DOHH2 (cell line): ENCODE measurements around the gene SLC13A4.

Experiments
- H3F3A ChIP-seq: fragments of 200-600 bp; sonication (generic), shearing (Covaris generic); 2 replicates; pipeline ENCODE4 v1.6.0; 2016; ENCODE audit warnings: antibody characterized with exemption, mild to moderate bottlenecking; ENCODE audit not compliant: control insufficient read depth, insufficient read depth
- H3K27ac ChIP-seq: fragments of 200-600 bp; sonication (generic); 2 replicates; pipeline ENCODE4 v1.5.1; 2014; ENCODE audit warnings: low read depth, mild to moderate bottlenecking, low read length, moderate library complexity
- H3K27me3 ChIP-seq: fragments of 200-600 bp; sonication (generic); 2 replicates; pipeline ENCODE4 v1.6.1; 2014; ENCODE audit warnings: mild to moderate bottlenecking, low read length, mixed read lengths; ENCODE audit not compliant: control insufficient read depth
- H3K36me3 ChIP-seq: fragments of 200-600 bp; sonication (generic); 2 replicates; pipeline ENCODE4 v1.6.1; 2014; ENCODE audit warnings: mild to moderate bottlenecking, low read length, moderate library complexity, mixed read lengths; ENCODE audit not compliant: control insufficient read depth
- H3K4me1 ChIP-seq: fragments of 200-600 bp; sonication (generic); 2 replicates; pipeline ENCODE4 v1.6.1; 2014; ENCODE audit warnings: mild to moderate bottlenecking, low read length, mixed read lengths; ENCODE audit not compliant: control insufficient read depth
- H3K4me2 ChIP-seq: fragments of 200-600 bp; sonication (generic); 2 replicates; pipeline ENCODE4 v1.6.0; 2014; ENCODE audit warnings: mild to moderate bottlenecking, low read length, moderate library complexity
- H3K4me3 ChIP-seq: fragments of 200-600 bp; sonication (generic); 2 replicates; pipeline ENCODE4 v1.5.1; 2014; ENCODE audit warnings: mild to moderate bottlenecking, low read length, mixed read lengths
- H3K79me2 ChIP-seq: fragments of 200-600 bp; sonication (generic); 2 replicates; pipeline ENCODE4 v1.6.1; 2014; ENCODE audit warnings: mild to moderate bottlenecking, low read length, mixed read lengths; ENCODE audit not compliant: control insufficient read depth
- H3K9me2 ChIP-seq: fragments of 200-600 bp; sonication (generic); replicated peaks from 2 replicates; pipeline ENCODE4 v1.6.1; 2014; ENCODE audit warnings: mild to moderate bottlenecking, low read length, mixed read lengths; ENCODE audit not compliant: control insufficient read depth
- H3K9me3 ChIP-seq: fragments of 200-600 bp; sonication (generic); 2 replicates; pipeline ENCODE4 v1.6.1; 2014; ENCODE audit warnings: antibody characterized with exemption, low read length, mixed read lengths; ENCODE audit not compliant: control insufficient read depth, insufficient read depth
- H4K20me1 ChIP-seq: fragments of 200-600 bp; sonication (generic); 2 replicates; pipeline ENCODE4 v1.6.0; 2014; ENCODE audit warnings: low read depth, mild to moderate bottlenecking, antibody characterized with exemption, low read length, moderate library complexity; ENCODE audit not compliant: control insufficient read depth, insufficient read depth
- EZH2phosphoT487 ChIP-seq: fragments of 200-600 bp; sonication (generic); IDR thresholded peaks from 2 replicates; pipeline ENCODE4 v1.6.1; 2017; ENCODE audit warnings: borderline replicate concordance, mild to moderate bottlenecking, antibody characterized with exemption, low read length, moderate library complexity, mixed read lengths
- TF ChIP-seq, protein P1 (sequence below): fragments of 200-600 bp; sonication (generic); IDR thresholded peaks from one replicate; pipeline ENCODE4 v1.5.1; 2014; ENCODE audit warnings: antibody characterized with exemption, mild to moderate bottlenecking, low read depth, low read length; ENCODE audit not compliant: poor library complexity, severe bottlenecking

The SLC13A4 gene

DNA sequence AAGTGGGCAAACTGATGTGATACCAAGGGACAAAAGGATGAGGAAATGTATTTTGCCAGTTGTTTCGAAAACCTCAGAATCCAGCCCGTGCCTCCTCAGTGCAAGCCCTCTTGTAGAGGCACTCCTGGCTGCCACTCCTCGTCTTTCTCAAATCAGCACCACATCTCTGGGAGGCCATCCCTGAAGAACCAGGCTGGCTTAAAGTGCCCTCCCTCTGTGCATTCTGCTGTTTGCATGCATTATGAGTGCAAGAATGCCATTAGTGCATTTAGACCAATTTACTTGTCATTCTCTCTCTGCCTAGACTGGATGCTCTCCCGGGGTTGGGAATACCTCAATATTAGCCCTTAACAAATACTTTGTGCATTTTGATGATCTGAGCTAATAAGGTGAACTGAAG lies 40.5 kb upstream of the SLC13A4 start:
- no peaks in the 10 kb centered on the region for H4K20me1 ChIP-seq
- no peaks in the 10 kb centered on the region for H3K9me3 ChIP-seq
- no peak for TF ChIP-seq EZH2phosphoT487
- TF ChIP-seq, protein P1, sequence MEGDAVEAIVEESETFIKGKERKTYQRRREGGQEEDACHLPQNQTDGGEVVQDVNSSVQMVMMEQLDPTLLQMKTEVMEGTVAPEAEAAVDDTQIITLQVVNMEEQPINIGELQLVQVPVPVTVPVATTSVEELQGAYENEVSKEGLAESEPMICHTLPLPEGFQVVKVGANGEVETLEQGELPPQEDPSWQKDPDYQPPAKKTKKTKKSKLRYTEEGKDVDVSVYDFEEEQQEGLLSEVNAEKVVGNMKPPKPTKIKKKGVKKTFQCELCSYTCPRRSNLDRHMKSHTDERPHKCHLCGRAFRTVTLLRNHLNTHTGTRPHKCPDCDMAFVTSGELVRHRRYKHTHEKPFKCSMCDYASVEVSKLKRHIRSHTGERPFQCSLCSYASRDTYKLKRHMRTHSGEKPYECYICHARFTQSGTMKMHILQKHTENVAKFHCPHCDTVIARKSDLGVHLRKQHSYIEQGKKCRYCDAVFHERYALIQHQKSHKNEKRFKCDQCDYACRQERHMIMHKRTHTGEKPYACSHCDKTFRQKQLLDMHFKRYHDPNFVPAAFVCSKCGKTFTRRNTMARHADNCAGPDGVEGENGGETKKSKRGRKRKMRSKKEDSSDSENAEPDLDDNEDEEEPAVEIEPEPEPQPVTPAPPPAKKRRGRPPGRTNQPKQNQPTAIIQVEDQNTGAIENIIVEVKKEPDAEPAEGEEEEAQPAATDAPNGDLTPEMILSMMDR, result no peak
- H3K4me1 ChIP-seq, result no peaks in the 10 kb centered on the region
- H3K36me3 ChIP-seq, result no peaks in the 10 kb centered on the region
- no peak overlapping the region for H3K4me2 ChIP-seq
- H3F3A ChIP-seq, result no peaks in the 10 kb centered on the region
- no peak overlapping the region for H3K27ac ChIP-seq
- H3K4me3 ChIP-seq, result no peak overlapping the region
- H3K9me2 ChIP-seq, result no peaks in the 10 kb centered on the region
- H3K27me3 ChIP-seq, result no peaks in the 10 kb centered on the region; the same call in 1 of the 2 replicates
- H3K79me2 ChIP-seq, result no peaks in the 10 kb centered on the region

DNA sequence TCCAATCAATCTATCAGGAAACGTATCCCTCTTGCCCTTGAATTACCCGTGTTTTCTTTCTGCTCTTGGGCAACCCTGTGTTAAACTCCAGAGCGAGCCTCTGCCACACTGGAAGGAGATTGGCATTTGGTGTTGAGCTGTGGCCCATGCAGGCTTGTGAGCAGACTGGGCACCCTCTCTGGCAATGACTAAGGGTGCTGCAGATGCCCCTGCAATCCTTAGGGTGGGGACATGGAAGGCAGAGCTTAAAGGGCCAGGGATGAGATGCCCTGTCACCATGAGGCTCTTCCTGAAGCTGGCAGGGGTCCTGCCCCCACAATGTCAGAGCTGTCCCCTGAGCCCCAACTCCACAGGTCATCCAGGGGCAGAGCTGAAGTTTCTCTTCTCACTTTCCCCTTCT lies 40.1 kb upstream of the SLC13A4 start:
- Histone ChIP-seq H3K79me2 (no peaks in the 10 kb centered on the region), H3K4me2 (no peak overlapping the region), H3K27ac (no peak overlapping the region), H4K20me1 (no peaks in the 10 kb centered on the region), H3K27me3 (no peaks in the 10 kb centered on the region; the same call in 1 of the 2 replicates), H3K4me1 (no peaks in the 10 kb centered on the region), H3K9me3 (no peaks in the 10 kb centered on the region), H3K4me3 (no peak overlapping the region), H3K9me2 (no peaks in the 10 kb centered on the region), H3K36me3 (no peaks in the 10 kb centered on the region), H3F3A (no peaks in the 10 kb centered on the region)
- no peak for TF ChIP-seq EZH2phosphoT487
- TF ChIP-seq, protein P1, result no peak

DNA sequence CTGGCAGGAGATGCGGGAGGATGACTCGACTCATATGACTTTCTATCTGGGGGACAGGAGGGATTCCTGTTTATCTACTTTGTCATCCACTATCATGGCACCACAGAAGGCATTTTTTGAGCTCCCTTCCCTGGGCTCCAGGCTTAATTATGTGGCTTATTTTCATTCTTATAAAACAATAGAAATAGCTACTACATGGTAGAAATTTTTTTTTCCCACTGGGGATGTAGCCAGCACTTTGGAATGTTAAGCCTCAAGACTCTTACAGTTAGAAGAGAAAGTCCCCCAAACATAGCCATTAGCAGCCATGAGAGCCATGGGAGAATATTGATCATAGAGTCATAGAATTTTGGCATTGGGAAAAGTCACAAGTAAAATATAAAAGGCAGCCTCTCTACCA lies 35.3 kb upstream of the SLC13A4 start:
- TF ChIP-seq, protein P1, result no peak
- no peak for TF ChIP-seq EZH2phosphoT487
- Histone ChIP-seq H3K9me3 (no peaks in the 10 kb centered on the region), H3K27ac (no peak overlapping the region), H3K4me1 (no peaks in the 10 kb centered on the region), H3K79me2 (no peaks in the 10 kb centered on the region), H3K4me2 (no peak overlapping the region), H4K20me1 (no peaks in the 10 kb centered on the region), H3F3A (no peaks in the 10 kb centered on the region), H3K36me3 (no peaks in the 10 kb centered on the region), H3K4me3 (no peak overlapping the region), H3K9me2 (no peaks in the 10 kb centered on the region), H3K27me3 (peaks cover 3% of the 10 kb centered on the region; the same call in 1 of the 2 replicates)
